GM23338 (cell line): ENCODE data around the gene LANCL3. TPM values are rescaled to one million over a fixed set of nuclear protein-coding genes. Genes with fewer than 3 reads are reported as not detected.
"Not testable (repeated sequence)": the region's sequence is repeated elsewhere in the genome, so short reads cannot be mapped to it uniquely, and the experiment has no call there.

Source experiments
- ATAC-seq: fragments of 200-7000 bp; cut with Tn5 transposase; 3 replicates; pipeline ENCODE4 v1.9.1; 2020
- DNase-seq: peaks from one replicate; pipeline ENCODE4 v3.0.0-alpha.2; 2015; ENCODE audit warnings: low spot score
- H2AFZ ChIP-seq: fragments of 200-600 bp; sonication (generic); 2 replicates; pipeline ENCODE4 v1.8.0; 2016; ENCODE audit warnings: antibody characterized with exemption, mild to moderate bottlenecking, moderate library complexity
- H3F3A ChIP-seq: fragments of 200-600 bp; sonication (generic); replicated peaks from 2 replicates; pipeline ENCODE4 v1.8.0; 2017; ENCODE audit warnings: antibody characterized with exemption, mixed run types, low read depth
- H3K27ac ChIP-seq: fragments of 200-600 bp; sonication (generic); 2 replicates; pipeline ENCODE4 v1.6.1; 2016; ENCODE audit warnings: low read depth
- H3K27me3 ChIP-seq: fragments of 200-600 bp; sonication (generic); 2 replicates; pipeline ENCODE4 v1.8.0; 2016; ENCODE audit warnings: mild to moderate bottlenecking, mixed run types, moderate library complexity; ENCODE audit not compliant: insufficient read depth
- H3K36me3 ChIP-seq: fragments of 200-600 bp; sonication (generic); 2 replicates; pipeline ENCODE4 v1.8.0; 2016; ENCODE audit warnings: mild to moderate bottlenecking; ENCODE audit not compliant: insufficient read depth
- H3K4me1 ChIP-seq: fragments of 200-600 bp; sonication (generic); 2 replicates; pipeline ENCODE4 v1.8.0; 2016; ENCODE audit warnings: mild to moderate bottlenecking, moderate library complexity; ENCODE audit not compliant: insufficient read depth
- H3K4me2 ChIP-seq: fragments of 200-600 bp; sonication (generic); 2 replicates; pipeline ENCODE4 v1.7.1; 2017; ENCODE audit warnings: mixed run types
- H3K4me3 ChIP-seq: fragments of 200-600 bp; sonication (generic); 2 replicates; pipeline ENCODE4 v1.6.1; 2016; ENCODE audit warnings: mixed run types
- H3K79me2 ChIP-seq: fragments of 200-600 bp; sonication (generic); replicated peaks from 2 replicates; pipeline ENCODE4 v1.8.0; 2017; ENCODE audit warnings: mild to moderate bottlenecking; ENCODE audit not compliant: insufficient read depth
- H3K9me2 ChIP-seq: fragments of 200-600 bp; sonication (generic); 2 replicates; pipeline ENCODE4 v1.8.0; 2017; ENCODE audit not compliant: insufficient read depth
- H4K20me1 ChIP-seq: fragments of 200-600 bp; sonication (generic); replicated peaks from 2 replicates; pipeline ENCODE4 v1.8.0; 2017; ENCODE audit warnings: mild to moderate bottlenecking; ENCODE audit not compliant: insufficient read depth
- H3K27ac Mint-ChIP-seq: 2 replicates; pipeline ENCODE4 v1.8.0; 2020; ENCODE audit warnings: inconsistent platforms, mild to moderate bottlenecking, moderate library complexity, mixed read lengths
- H3K27me3 Mint-ChIP-seq: 3 replicates; pipeline ENCODE4 v1.8.0; 2022; ENCODE audit warnings: low read depth, mild to moderate bottlenecking, moderate library complexity, mixed read lengths, inconsistent platforms; ENCODE audit not compliant: insufficient read depth, poor library complexity
- H3K36me3 Mint-ChIP-seq: 3 replicates; pipeline ENCODE4 v1.8.0; 2021; ENCODE audit warnings: low read depth, mild to moderate bottlenecking, inconsistent platforms, moderate library complexity, mixed read lengths
- H3K4me1 Mint-ChIP-seq: 3 replicates; pipeline ENCODE4 v1.8.0; 2020; ENCODE audit warnings: mild to moderate bottlenecking, inconsistent platforms, mixed read lengths
- H3K4me3 Mint-ChIP-seq: 3 replicates; pipeline ENCODE4 v1.8.0; 2021; ENCODE audit warnings: moderate library complexity, mild to moderate bottlenecking, inconsistent platforms, mixed read lengths
- H3K9me3 Mint-ChIP-seq: 3 replicates; pipeline ENCODE4 v1.8.0; 2020; ENCODE audit warnings: moderate library complexity, mild to moderate bottlenecking, inconsistent platforms, mixed read lengths
- CREB1 ChIP-seq: fragments of 250-450 bp; sonication (Bioruptor Pico); IDR thresholded peaks from 2 replicates; pipeline ENCODE4 v1.5.0; 2020; ENCODE audit warnings: low read depth, mild to moderate bottlenecking, moderate library complexity
- polyA plus RNA-seq: library from polyadenylated mRNA; unstranded; fragments of >200 nt; fragmentation: Nextera tagmentation; extraction: Ambion mirVana; gene quantifications from 2 replicates; pipeline ENCODE4 v1.2.1, GENCODE V29; 2016
- total RNA-seq: library from RNA; depleted of rRNA; stranded (reverse); fragments of >200 nt; shearing (Covaris generic); gene quantifications from 2 replicates; pipeline ENCODE4 v1.2.3, GENCODE V29; 2014
- TF ChIP-seq, protein P1 (sequence below), 2 experiments: fragments of 200-600 bp in 1 of 2; sonication (generic) in 1 of 2; conservative IDR thresholded peaks; 2 replicates each; pipeline versions ENCODE4 v1.5.1 to v1.6.1; 2016 to 2017; ENCODE audit warnings: antibody characterized with exemption in 2 of 2, low read depth in 2 of 2, mild to moderate bottlenecking in 2 of 2, moderate library complexity in 1 of 2
- TF ChIP-seq, protein P2 (sequence below): fragments of 250-450 bp; sonication (Bioruptor Pico); IDR thresholded peaks from 2 replicates; pipeline ENCODE4 v1.5.0; 2020; ENCODE audit warnings: mild to moderate bottlenecking, moderate library complexity

The LANCL3 gene
- total and polyA plus RNA-seq, 2 experiments from 2014 or later: 0.11 to 1.8 TPM

DNA sequence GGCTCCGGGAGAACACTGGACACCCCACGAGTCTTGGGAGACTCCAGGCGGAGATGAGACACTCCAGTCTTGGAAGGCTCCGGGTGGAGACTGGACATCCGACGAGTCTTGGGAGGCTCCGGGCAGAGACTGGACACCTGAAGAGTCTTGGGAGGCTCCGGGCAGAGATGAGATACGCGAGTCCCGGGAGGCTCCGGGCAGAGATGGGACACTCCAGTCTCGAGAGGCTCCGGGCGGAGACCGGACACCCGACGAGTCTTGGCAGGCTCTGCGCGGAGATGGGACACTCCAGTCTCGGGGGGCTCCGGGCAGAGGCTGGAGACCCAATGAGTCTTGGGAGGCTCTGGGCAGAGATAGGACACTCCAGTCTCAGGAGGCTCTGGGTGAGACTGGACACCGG is 28.1 kb upstream of the LANCL3 start (continued):
- TF ChIP-seq, protein P1, sequence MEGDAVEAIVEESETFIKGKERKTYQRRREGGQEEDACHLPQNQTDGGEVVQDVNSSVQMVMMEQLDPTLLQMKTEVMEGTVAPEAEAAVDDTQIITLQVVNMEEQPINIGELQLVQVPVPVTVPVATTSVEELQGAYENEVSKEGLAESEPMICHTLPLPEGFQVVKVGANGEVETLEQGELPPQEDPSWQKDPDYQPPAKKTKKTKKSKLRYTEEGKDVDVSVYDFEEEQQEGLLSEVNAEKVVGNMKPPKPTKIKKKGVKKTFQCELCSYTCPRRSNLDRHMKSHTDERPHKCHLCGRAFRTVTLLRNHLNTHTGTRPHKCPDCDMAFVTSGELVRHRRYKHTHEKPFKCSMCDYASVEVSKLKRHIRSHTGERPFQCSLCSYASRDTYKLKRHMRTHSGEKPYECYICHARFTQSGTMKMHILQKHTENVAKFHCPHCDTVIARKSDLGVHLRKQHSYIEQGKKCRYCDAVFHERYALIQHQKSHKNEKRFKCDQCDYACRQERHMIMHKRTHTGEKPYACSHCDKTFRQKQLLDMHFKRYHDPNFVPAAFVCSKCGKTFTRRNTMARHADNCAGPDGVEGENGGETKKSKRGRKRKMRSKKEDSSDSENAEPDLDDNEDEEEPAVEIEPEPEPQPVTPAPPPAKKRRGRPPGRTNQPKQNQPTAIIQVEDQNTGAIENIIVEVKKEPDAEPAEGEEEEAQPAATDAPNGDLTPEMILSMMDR (conservative IDR thresholded peaks at IDR 0.05; ENCODE audit: low read depth in 2 of 2): no peak
- TF ChIP-seq, protein P2, sequence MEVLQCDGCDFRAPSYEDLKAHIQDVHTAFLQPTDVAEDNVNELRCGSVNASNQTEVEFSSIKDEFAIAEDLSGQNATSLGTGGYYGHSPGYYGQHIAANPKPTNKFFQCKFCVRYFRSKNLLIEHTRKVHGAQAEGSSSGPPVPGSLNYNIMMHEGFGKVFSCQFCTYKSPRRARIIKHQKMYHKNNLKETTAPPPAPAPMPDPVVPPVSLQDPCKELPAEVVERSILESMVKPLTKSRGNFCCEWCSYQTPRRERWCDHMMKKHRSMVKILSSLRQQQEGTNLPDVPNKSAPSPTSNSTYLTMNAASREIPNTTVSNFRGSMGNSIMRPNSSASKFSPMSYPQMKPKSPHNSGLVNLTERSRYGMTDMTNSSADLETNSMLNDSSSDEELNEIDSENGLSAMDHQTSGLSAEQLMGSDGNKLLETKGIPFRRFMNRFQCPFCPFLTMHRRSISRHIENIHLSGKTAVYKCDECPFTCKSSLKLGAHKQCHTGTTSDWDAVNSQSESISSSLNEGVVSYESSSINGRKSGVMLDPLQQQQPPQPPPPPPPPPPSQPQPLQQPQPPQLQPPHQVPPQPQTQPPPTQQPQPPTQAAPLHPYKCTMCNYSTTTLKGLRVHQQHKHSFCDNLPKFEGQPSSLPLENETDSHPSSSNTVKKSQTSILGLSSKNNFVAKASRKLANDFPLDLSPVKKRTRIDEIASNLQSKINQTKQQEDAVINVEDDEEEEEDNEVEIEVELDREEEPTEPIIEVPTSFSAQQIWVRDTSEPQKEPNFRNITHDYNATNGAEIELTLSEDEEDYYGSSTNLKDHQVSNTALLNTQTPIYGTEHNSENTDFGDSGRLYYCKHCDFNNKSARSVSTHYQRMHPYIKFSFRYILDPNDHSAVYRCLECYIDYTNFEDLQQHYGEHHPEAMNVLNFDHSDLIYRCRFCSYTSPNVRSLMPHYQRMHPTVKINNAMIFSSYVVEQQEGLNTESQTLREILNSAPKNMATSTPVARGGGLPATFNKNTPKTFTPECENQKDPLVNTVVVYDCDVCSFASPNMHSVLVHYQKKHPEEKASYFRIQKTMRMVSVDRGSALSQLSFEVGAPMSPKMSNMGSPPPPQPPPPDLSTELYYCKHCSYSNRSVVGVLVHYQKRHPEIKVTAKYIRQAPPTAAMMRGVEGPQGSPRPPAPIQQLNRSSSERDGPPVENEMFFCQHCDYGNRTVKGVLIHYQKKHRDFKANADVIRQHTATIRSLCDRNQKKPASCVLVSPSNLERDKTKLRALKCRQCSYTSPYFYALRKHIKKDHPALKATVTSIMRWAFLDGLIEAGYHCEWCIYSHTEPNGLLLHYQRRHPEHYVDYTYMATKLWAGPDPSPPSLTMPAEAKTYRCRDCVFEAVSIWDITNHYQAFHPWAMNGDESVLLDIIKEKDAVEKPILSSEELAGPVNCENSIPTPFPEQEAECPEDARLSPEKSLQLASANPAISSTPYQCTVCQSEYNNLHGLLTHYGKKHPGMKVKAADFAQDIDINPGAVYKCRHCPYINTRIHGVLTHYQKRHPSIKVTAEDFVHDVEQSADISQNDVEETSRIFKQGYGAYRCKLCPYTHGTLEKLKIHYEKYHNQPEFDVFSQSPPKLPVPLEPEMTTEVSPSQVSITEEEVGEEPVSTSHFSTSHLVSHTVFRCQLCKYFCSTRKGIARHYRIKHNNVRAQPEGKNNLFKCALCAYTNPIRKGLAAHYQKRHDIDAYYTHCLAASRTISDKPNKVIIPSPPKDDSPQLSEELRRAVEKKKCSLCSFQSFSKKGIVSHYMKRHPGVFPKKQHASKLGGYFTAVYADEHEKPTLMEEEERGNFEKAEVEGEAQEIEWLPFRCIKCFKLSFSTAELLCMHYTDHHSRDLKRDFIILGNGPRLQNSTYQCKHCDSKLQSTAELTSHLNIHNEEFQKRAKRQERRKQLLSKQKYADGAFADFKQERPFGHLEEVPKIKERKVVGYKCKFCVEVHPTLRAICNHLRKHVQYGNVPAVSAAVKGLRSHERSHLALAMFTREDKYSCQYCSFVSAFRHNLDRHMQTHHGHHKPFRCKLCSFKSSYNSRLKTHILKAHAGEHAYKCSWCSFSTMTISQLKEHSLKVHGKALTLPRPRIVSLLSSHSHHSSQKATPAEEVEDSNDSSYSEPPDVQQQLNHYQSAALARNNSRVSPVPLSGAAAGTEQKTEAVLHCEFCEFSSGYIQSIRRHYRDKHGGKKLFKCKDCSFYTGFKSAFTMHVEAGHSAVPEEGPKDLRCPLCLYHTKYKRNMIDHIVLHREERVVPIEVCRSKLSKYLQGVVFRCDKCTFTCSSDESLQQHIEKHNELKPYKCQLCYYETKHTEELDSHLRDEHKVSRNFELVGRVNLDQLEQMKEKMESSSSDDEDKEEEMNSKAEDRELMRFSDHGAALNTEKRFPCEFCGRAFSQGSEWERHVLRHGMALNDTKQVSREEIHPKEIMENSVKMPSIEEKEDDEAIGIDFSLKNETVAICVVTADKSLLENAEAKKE (CRISPR knock-in tag): no peak
- TF ChIP-seq CREB1 (CRISPR knock-in tag): no peak

DNA sequence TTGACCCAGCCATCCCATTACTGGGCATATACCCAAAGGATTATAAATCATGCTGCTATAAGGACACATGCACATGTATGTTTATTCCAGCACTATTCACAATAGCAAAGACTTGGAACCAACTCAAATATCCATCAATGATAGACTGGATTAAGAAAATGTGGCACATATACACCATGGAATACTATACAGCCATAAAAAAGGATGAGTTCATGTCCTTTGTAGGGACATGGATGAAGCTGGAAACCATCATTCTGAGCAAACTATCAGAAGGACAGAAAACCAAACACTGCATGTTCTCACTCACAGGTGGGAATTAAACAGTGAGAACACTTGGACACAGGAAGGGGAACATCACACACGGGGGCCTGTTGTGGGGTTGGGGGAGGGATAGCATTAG is 26.9 kb upstream of the LANCL3 start:
- not testable (repeated sequence) for H3K9me3 Mint-ChIP-seq, H3K9me2 ChIP-seq, DNase-seq, H4K20me1 ChIP-seq, H3K36me3 ChIP-seq, H3K4me1 ChIP-seq, H3K4me3 ChIP-seq, ATAC-seq, H3K27me3 Mint-ChIP-seq, H3K36me3 Mint-ChIP-seq, H3K79me2 ChIP-seq, H3K27ac Mint-ChIP-seq, H3K27me3 ChIP-seq, H3K4me3 Mint-ChIP-seq, H2AFZ ChIP-seq, H3F3A ChIP-seq, H3K27ac ChIP-seq, H3K4me2 ChIP-seq, H3K4me1 Mint-ChIP-seq
